DOHH2 (cell line): ENCODE results near the gene CRMP1.

Source experiments
- H3F3A ChIP-seq: fragments of 200-600 bp; sonication (generic), shearing (Covaris generic); 2 replicates; pipeline ENCODE4 v1.6.0; 2016; ENCODE audit warnings: antibody characterized with exemption, mild to moderate bottlenecking; ENCODE audit not compliant: control insufficient read depth, insufficient read depth
- H3K27ac ChIP-seq: fragments of 200-600 bp; sonication (generic); 2 replicates; pipeline ENCODE4 v1.5.1; 2014; ENCODE audit warnings: low read depth, mild to moderate bottlenecking, low read length, moderate library complexity
- H3K27me3 ChIP-seq: fragments of 200-600 bp; sonication (generic); 2 replicates; pipeline ENCODE4 v1.6.1; 2014; ENCODE audit warnings: mild to moderate bottlenecking, low read length, mixed read lengths; ENCODE audit not compliant: control insufficient read depth
- H3K36me3 ChIP-seq: fragments of 200-600 bp; sonication (generic); 2 replicates; pipeline ENCODE4 v1.6.1; 2014; ENCODE audit warnings: mild to moderate bottlenecking, low read length, moderate library complexity, mixed read lengths; ENCODE audit not compliant: control insufficient read depth
- H3K4me1 ChIP-seq: fragments of 200-600 bp; sonication (generic); 2 replicates; pipeline ENCODE4 v1.6.1; 2014; ENCODE audit warnings: mild to moderate bottlenecking, low read length, mixed read lengths; ENCODE audit not compliant: control insufficient read depth
- H3K4me2 ChIP-seq: fragments of 200-600 bp; sonication (generic); 2 replicates; pipeline ENCODE4 v1.6.0; 2014; ENCODE audit warnings: mild to moderate bottlenecking, low read length, moderate library complexity
- H3K4me3 ChIP-seq: fragments of 200-600 bp; sonication (generic); 2 replicates; pipeline ENCODE4 v1.5.1; 2014; ENCODE audit warnings: mild to moderate bottlenecking, low read length, mixed read lengths
- H3K79me2 ChIP-seq: fragments of 200-600 bp; sonication (generic); 2 replicates; pipeline ENCODE4 v1.6.1; 2014; ENCODE audit warnings: mild to moderate bottlenecking, low read length, mixed read lengths; ENCODE audit not compliant: control insufficient read depth
- H3K9me2 ChIP-seq: fragments of 200-600 bp; sonication (generic); replicated peaks from 2 replicates; pipeline ENCODE4 v1.6.1; 2014; ENCODE audit warnings: mild to moderate bottlenecking, low read length, mixed read lengths; ENCODE audit not compliant: control insufficient read depth
- H3K9me3 ChIP-seq: fragments of 200-600 bp; sonication (generic); 2 replicates; pipeline ENCODE4 v1.6.1; 2014; ENCODE audit warnings: antibody characterized with exemption, low read length, mixed read lengths; ENCODE audit not compliant: control insufficient read depth, insufficient read depth
- H4K20me1 ChIP-seq: fragments of 200-600 bp; sonication (generic); 2 replicates; pipeline ENCODE4 v1.6.0; 2014; ENCODE audit warnings: low read depth, mild to moderate bottlenecking, antibody characterized with exemption, low read length, moderate library complexity; ENCODE audit not compliant: control insufficient read depth, insufficient read depth
- CTCF ChIP-seq: fragments of 200-600 bp; sonication (generic); IDR thresholded peaks from one replicate; pipeline ENCODE4 v1.5.1; 2014; ENCODE audit warnings: antibody characterized with exemption, mild to moderate bottlenecking, low read depth, low read length; ENCODE audit not compliant: poor library complexity, severe bottlenecking
- EZH2phosphoT487 ChIP-seq: fragments of 200-600 bp; sonication (generic); IDR thresholded peaks from 2 replicates; pipeline ENCODE4 v1.6.1; 2017; ENCODE audit warnings: borderline replicate concordance, mild to moderate bottlenecking, antibody characterized with exemption, low read length, moderate library complexity, mixed read lengths

Gene CRMP1

DNA sequence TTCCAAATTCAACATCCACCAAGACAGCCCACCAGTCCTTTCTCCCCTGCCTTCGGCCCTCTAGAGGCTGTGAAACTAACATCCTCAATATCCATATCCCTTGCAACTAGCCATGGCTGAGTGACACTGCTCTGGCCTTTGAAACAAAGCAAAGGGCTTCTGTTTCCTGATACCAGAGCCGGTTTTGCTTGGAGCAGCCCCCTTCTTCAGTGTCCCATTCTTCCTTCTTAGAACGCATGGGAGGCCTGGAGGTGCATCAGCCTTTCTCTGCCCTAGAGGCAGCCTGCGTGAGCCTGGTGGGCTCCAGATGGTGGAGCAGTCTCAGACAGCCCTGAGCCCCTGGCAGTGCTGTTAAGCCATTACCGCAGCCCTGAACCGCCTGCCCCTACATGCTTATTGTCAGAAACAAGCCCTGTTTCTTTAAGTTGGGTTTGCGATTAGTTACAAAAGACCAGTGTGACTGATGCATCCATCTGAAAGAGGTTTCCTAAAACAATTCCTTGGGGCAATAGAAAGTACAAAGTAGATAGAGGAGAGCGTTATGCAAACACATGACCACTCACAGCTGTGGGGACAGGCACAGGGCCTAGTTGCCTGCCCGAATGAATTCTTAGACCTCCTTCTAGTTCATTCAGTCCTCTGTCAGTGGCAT is 107.8 kb downstream of the CRMP1 start:
- Histone ChIP-seq H3F3A (no peaks in the 10 kb centered on the region), H3K27ac (no peak overlapping the region), H3K4me1 (no peaks in the 10 kb centered on the region)

GRCh38 chr4:5784021-5784420 is 108.9 kb downstream of the CRMP1 start:
- Histone ChIP-seq H3F3A (no peaks in the 10 kb centered on the region), H4K20me1 (no peaks in the 10 kb centered on the region), H3K79me2 (no peaks in the 10 kb centered on the region), H3K9me2 (no peaks in the 10 kb centered on the region), H3K9me3 (peaks cover 3% of the 10 kb centered on the region; the same call in 1 of the 2 replicates), H3K36me3 (no peaks in the 10 kb centered on the region), H3K4me1 (no peaks in the 10 kb centered on the region), H3K27ac (no peak overlapping the region), H3K27me3 (no peaks in the 10 kb centered on the region), H3K4me3 (no peak overlapping the region), H3K4me2 (no peak overlapping the region)
- TF ChIP-seq CTCF = no peak
- no peak for TF ChIP-seq EZH2phosphoT487

More for the DNA sequence above, 107.8 kb downstream of the CRMP1 start:
- H3K9me2 ChIP-seq = no peaks in the 10 kb centered on the region
- no peaks in the 10 kb centered on the region for H4K20me1 ChIP-seq
- H3K27me3 ChIP-seq = no peaks in the 10 kb centered on the region
- H3K4me2 ChIP-seq = no peak overlapping the region
- H3K9me3 ChIP-seq = peaks cover 3% of the 10 kb centered on the region; the same call in 1 of the 2 replicates
- H3K4me3 ChIP-seq = no peak overlapping the region
- H3K79me2 ChIP-seq = no peaks in the 10 kb centered on the region
- no peaks in the 10 kb centered on the region for H3K36me3 ChIP-seq
- TF ChIP-seq EZH2phosphoT487 = no peak

DNA sequence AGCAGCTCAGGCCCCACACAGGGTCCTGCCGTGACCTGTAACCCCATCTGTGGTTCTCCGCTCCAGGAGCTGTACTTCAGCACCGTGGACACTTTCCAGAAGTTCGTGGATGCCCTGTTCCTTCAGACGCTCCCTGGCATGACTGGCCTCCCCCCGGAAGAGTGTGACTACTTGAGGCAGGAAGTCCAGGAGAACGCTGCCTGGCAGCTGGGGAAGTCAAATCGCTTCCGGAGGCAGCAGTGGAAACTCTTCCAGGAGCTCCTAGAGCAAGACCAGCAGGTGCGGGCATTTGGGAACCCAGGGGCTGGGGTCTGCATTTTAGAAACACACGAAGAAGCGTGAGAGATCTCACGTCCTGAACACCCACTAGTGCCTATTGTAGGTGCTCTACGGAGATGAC is 109.4 kb downstream of the CRMP1 start:
- Histone ChIP-seq H3K4me1 (no peaks in the 10 kb centered on the region), H4K20me1 (no peaks in the 10 kb centered on the region), H3K79me2 (no peaks in the 10 kb centered on the region), H3K27me3 (no peaks in the 10 kb centered on the region), H3K27ac (no peak overlapping the region), H3K4me2 (no peak overlapping the region), H3K9me3 (peaks cover 3% of the 10 kb centered on the region; the same call in 1 of the 2 replicates), H3K9me2 (no peaks in the 10 kb centered on the region), H3F3A (no peaks in the 10 kb centered on the region), H3K36me3 (no peaks in the 10 kb centered on the region), H3K4me3 (no peak overlapping the region)
- no peak for TF ChIP-seq CTCF
- no peak for TF ChIP-seq EZH2phosphoT487

DNA sequence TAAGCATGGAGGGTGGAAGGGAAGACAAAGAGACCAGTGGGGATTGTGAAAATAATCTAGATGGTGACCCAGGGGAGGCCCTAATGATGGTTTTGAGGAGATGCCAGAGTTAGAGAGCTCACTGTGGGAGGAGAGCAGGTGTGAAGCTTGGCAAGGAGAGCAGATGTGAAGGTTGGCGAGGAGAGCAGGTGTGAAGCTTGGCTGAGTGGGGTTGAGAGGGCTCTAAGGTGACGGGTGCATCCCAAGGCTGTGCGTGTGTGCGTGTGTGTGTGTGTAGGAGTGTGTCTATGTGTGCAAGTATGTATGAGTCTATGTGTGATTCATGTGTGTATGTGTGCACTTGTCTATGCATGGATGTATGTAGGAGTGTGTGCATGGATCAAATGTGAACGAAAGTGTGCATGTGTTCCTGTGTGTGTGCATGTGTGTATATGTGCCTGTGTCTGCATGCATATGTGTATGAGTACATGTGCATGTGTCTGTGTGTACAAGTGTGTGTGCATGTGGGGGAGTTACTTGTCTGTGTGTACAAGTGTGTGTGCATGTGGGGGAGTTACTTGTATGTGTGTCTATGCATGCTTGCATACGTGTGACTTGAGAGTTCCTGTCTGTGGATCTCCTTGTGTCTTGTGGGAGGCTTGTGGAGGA is 109.9 kb downstream of the CRMP1 start:
- no peak overlapping the region for H3K4me2 ChIP-seq
- H3K4me1 ChIP-seq = no peaks in the 10 kb centered on the region
- H4K20me1 ChIP-seq = no peaks in the 10 kb centered on the region
- no peak overlapping the region for H3K4me3 ChIP-seq
- no peaks in the 10 kb centered on the region for H3K27me3 ChIP-seq
- H3K27ac ChIP-seq = no peak overlapping the region
- H3F3A ChIP-seq = no peaks in the 10 kb centered on the region
- peaks cover 3% of the 10 kb centered on the region; the same call in 1 of the 2 replicates for H3K9me3 ChIP-seq
- no peak for TF ChIP-seq CTCF
- no peak for TF ChIP-seq EZH2phosphoT487
- H3K79me2 ChIP-seq = no peaks in the 10 kb centered on the region
- H3K36me3 ChIP-seq = no peaks in the 10 kb centered on the region
- H3K9me2 ChIP-seq = no peaks in the 10 kb centered on the region
